Caco-2 (cell line): ENCODE results near the gene STX17. TPM values are rescaled to one million over a fixed set of nuclear protein-coding genes. Genes with fewer than 3 reads are reported as not detected.

Experiments used
- BruUV-seq: library from RNA; stranded (reverse); fragments of 400-500 nt; replicated peaks from 2 replicates; lab custom pipeline; 2021; lab: Mats Ljungman, UMichigan
- CTCF ChIA-PET: fragments of 300-600 bp; sonication (Branson Sonifier 250); formaldehyde crosslinking; loops from one replicate; lab custom pipeline; 2022; ENCODE audit warnings: antibody characterized with exemption; lab: Charles Lee
- POLR2A ChIA-PET: fragments of 300-600 bp; sonication (Branson Sonifier 250); formaldehyde crosslinking; loops from one replicate; lab custom pipeline; 2022; ENCODE audit warnings: antibody characterized with exemption; lab: Charles Lee
- DNase-seq, 2 experiments: peaks; one replicate each; pipeline versions ENCODE4 v3.0.0 to v3.0.0-alpha.2; 2020 to 2022
- H3K27me3 ChIP-seq: replicated peaks from 2 replicates; pipeline ENCODE4 v1.6.0; 2011; ENCODE audit warnings: low read length; ENCODE audit not compliant: control insufficient read depth, insufficient read depth
- H3K36me3 ChIP-seq: 2 replicates; pipeline ENCODE4 v1.5.1; 2011; ENCODE audit warnings: low read length; ENCODE audit not compliant: control insufficient read depth, insufficient read depth
- H3K4me1 ChIP-seq: fragments of 250-450 bp; sonication (Bioruptor Pico); 2 replicates; pipeline ENCODE4 v1.5.1; 2020; ENCODE audit warnings: mild to moderate bottlenecking
- H3K4me3 ChIP-seq: 2 replicates; pipeline ENCODE4 v1.5.1; 2011; ENCODE audit warnings: low read depth, mild to moderate bottlenecking, control low read depth, low read length
- H3K9me3 ChIP-seq: fragments of 250-450 bp; sonication (Bioruptor Pico); 2 replicates; pipeline ENCODE4 v1.5.1; 2020; ENCODE audit warnings: mild to moderate bottlenecking, moderate library complexity
- H3K27ac Mint-ChIP-seq: one replicate; pipeline ENCODE4 v1.8.0; 2022; ENCODE audit warnings: mixed read lengths; ENCODE audit not compliant: unreplicated experiment
- H3K27me3 Mint-ChIP-seq: one replicate; pipeline ENCODE4 v1.8.0; 2022; ENCODE audit warnings: mixed read lengths; ENCODE audit not compliant: insufficient read depth, unreplicated experiment
- H3K36me3 Mint-ChIP-seq: one replicate; pipeline ENCODE4 v1.8.0; 2022; ENCODE audit warnings: mild to moderate bottlenecking, mixed read lengths; ENCODE audit not compliant: insufficient read depth, unreplicated experiment
- H3K4me1 Mint-ChIP-seq: one replicate; pipeline ENCODE4 v1.8.0; 2022; ENCODE audit warnings: low read depth, mixed read lengths; ENCODE audit not compliant: unreplicated experiment
- H3K4me3 Mint-ChIP-seq: one replicate; pipeline ENCODE4 v1.8.0; 2022; ENCODE audit warnings: mild to moderate bottlenecking, moderate library complexity, mixed read lengths; ENCODE audit not compliant: unreplicated experiment
- H3K9me3 Mint-ChIP-seq: one replicate; pipeline ENCODE4 v1.8.0; 2022; ENCODE audit warnings: mixed read lengths; ENCODE audit not compliant: unreplicated experiment
- CTCF ChIP-seq, 2 experiments: fragments of 200-600 bp in 1 of 2; IDR thresholded peaks; 1 replicate in 1 of 2; 2 replicates in 1 of 2; pipeline versions ENCODE4 v1.5.1 to v1.8.0; 2011 to 2022; ENCODE audit warnings: antibody characterized with exemption in 1 of 2, control low read depth in 1 of 2, inconsistent platforms in 1 of 2, low read depth in 1 of 2, low read length in 1 of 2, mild to moderate bottlenecking in 1 of 2, moderate library complexity in 1 of 2; ENCODE audit not compliant: insufficient read depth in 1 of 2, severe bottlenecking in 1 of 2, unreplicated experiment in 1 of 2
- intact Hi-C: fragments of 100-400 bp; cut with micrococcal nuclease; formaldehyde crosslinking; loops from one replicate; pipeline ENCODE4 v1.10.0; 2022; ENCODE audit not compliant: unreplicated experiment
- total RNA-seq: library from RNA; stranded (reverse); gene quantifications from 2 replicates; pipeline ENCODE4 v1.2.3, GENCODE V29; 2022

STX17 gene
- total RNA-seq, 1 experiment from 2014 or later: 40.2 TPM

- no peak overlapping the region for H3K27ac Mint-ChIP-seq
- Histone ChIP-seq H3K9me3 (no peaks in the 10 kb centered on the region), H3K4me3 (no peak overlapping the region), H3K27me3 (no peaks in the 10 kb centered on the region), H3K4me1 (peaks cover 14% of the 10 kb centered on the region), H3K36me3 (no peaks in the 10 kb centered on the region)
- intact Hi-C loops: no loop called here
- no peaks in the 10 kb centered on the region for H3K27me3 Mint-ChIP-seq
- H3K36me3 Mint-ChIP-seq: peaks cover 28% of the 10 kb centered on the region
- H3K4me3 Mint-ChIP-seq: no peak overlapping the region
- TF ChIP-seq CTCF (IDR thresholded peaks at IDR 0.05; ENCODE audit: insufficient read depth in 1 of 2, low read depth in 1 of 2, low read length in 1 of 2, severe bottlenecking in 1 of 2, unreplicated experiment in 1 of 2): no peak
- DNase-seq: no peak
- BruUV-seq: no TSS peak
- POLR2A ChIA-PET: no interaction called here
- CTCF ChIA-PET: no interaction called here
- peaks cover 7% of the 10 kb centered on the region for H3K4me1 Mint-ChIP-seq
- H3K9me3 Mint-ChIP-seq: no peaks in the 10 kb centered on the region
These were observed 64.0 kb downstream of the STX17 start for GRCh38 chr9:99970481-99970880.

GRCh38 chr9:99971410-99971809 is 65.0 kb downstream of the STX17 start:
- H3K27ac Mint-ChIP-seq: no peak overlapping the region
- intact Hi-C loops: no loop called here

GRCh38 chr9:99973455-99973854 is 67.0 kb downstream of the STX17 start:
- CTCF ChIA-PET: no interaction called here
- peaks cover 21% of the 10 kb centered on the region for H3K36me3 Mint-ChIP-seq

More at GRCh38 chr9:99971410-99971809, 65.0 kb downstream of the STX17 start:
- Histone ChIP-seq H3K4me1 (peaks cover 6% of the 10 kb centered on the region), H3K27me3 (no peaks in the 10 kb centered on the region), H3K36me3 (no peaks in the 10 kb centered on the region), H3K4me3 (no peak overlapping the region), H3K9me3 (no peaks in the 10 kb centered on the region)
- POLR2A ChIA-PET: no interaction called here
- DNase-seq: no peak
- H3K27me3 Mint-ChIP-seq: no peaks in the 10 kb centered on the region
- no peak for TF ChIP-seq CTCF (IDR thresholded peaks at IDR 0.05; ENCODE audit: insufficient read depth in 1 of 2, low read depth in 1 of 2, low read length in 1 of 2, severe bottlenecking in 1 of 2, unreplicated experiment in 1 of 2)
- H3K4me3 Mint-ChIP-seq: no peak overlapping the region
- no TSS peak for BruUV-seq
- H3K9me3 Mint-ChIP-seq: no peaks in the 10 kb centered on the region
- H3K4me1 Mint-ChIP-seq: peaks cover under 1% of the 10 kb centered on the region
- CTCF ChIA-PET: no interaction called here
- peaks cover 28% of the 10 kb centered on the region for H3K36me3 Mint-ChIP-seq

More at GRCh38 chr9:99973455-99973854, 67.0 kb downstream of the STX17 start:
- no peak for TF ChIP-seq CTCF (IDR thresholded peaks at IDR 0.05; ENCODE audit: insufficient read depth in 1 of 2, low read depth in 1 of 2, low read length in 1 of 2, severe bottlenecking in 1 of 2, unreplicated experiment in 1 of 2)
- no peak overlapping the region for H3K27ac Mint-ChIP-seq
- intact Hi-C loops: no loop called here
- BruUV-seq: no TSS peak
- no peaks in the 10 kb centered on the region for H3K27me3 ChIP-seq
- H3K36me3 ChIP-seq: no peaks in the 10 kb centered on the region
- no peaks in the 10 kb centered on the region for H3K9me3 ChIP-seq
- no peak for DNase-seq
- no peaks in the 10 kb centered on the region for H3K4me1 ChIP-seq
- no peak overlapping the region for H3K4me3 Mint-ChIP-seq
- no peak overlapping the region for H3K4me3 ChIP-seq
- H3K27me3 Mint-ChIP-seq: no peaks in the 10 kb centered on the region
- H3K9me3 Mint-ChIP-seq: no peaks in the 10 kb centered on the region
- H3K4me1 Mint-ChIP-seq: no peaks in the 10 kb centered on the region
- POLR2A ChIA-PET: no interaction called here
